GM18499 (cell line): ENCODE measurements around the gene CELSR2.

Source experiments
- ATAC-seq: cut with Tn5 transposase; IDR thresholded peaks from one replicate; pipeline ENCODE4 v1.9.1; 2021; ENCODE audit warnings: moderate number of reproducible peaks; ENCODE audit not compliant: insufficient read depth, unreplicated experiment

The CELSR2 gene

GRCh38 chr1:109249654-109250401 lies 489 bp downstream of the CELSR2 start:
- ATAC-seq, result no peak

- ATAC-seq, result no peak
These were observed 1.3 kb downstream of the CELSR2 start for GRCh38 chr1:109250454-109251276.

DNA sequence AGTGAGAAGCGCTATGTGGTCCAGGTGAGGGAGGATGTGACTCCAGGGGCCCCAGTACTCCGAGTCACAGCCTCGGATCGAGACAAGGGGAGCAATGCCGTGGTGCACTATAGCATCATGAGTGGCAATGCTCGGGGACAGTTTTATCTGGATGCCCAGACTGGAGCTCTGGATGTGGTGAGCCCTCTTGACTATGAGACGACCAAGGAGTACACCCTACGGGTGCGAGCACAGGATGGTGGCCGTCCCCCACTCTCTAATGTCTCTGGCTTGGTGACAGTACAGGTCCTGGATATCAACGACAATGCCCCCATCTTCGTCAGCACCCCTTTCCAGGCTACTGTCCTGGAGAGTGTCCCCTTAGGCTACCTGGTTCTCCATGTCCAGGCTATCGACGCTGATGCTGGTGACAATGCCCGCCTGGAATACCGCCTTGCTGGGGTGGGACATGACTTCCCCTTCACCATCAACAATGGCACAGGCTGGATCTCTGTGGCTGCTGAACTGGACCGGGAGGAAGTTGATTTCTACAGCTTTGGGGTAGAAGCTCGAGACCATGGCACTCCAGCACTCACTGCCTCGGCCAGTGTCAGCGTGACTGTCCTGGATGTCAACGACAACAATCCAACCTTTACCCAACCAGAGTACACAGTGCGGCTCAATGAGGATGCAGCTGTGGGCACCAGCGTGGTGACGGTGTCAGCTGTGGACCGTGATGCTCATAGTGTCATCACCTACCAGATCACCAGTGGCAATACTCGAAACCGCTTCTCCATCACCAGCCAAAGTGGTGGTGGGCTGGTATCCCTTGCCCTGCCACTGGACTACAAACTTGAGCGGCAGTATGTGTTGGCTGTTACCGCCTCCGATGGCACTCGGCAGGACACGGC lies 2.2 kb downstream of the CELSR2 start:
- ATAC-seq, result no peak

GRCh38 chr1:109252167-109252892 lies 3.0 kb downstream of the CELSR2 start:
- ATAC-seq, result no peak

- ATAC-seq, result no peak
These were observed 3.8 kb downstream of the CELSR2 start for GRCh38 chr1:109252893-109253802.

DNA sequence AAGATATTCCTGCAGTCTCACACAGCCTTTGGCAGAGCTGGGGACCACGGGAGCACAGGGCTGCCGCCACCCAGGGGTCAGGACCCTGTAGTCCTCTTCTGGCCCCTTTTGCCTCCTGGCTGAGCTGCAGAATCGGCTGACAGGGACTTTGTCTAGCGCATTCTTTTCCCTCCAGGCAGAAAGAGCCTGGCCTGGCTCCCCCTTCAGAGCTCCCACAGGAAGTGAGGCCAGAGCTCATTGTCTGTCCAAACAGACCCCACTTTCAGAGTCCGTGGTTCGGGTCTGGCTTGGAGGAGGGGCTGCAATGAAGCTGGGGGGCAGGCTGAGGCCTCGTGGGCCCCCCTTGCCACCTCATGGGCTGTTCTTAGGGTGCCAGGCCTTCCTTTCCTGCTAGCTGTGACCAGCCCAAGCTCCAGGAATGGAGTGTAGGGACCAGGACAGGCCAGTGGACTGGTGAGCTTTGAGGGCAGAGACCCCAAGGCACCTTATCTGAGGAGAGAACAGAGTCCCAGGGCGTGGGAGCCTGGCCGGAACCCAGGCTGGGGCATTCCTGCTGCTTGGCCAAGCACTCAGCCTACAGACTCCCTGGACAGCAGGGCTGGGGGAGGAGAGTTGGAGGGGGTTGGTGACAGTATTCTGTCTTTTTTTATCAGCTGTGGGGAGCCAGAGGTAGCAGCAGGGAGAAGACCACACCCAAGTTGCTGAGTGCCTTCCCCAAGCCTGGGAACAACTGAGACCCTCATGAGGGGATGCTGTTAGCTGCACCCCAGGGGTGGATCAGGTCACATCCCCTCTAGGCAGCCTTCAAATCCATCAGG lies 4.7 kb downstream of the CELSR2 start:
- ATAC-seq, result no peak

- no peak for ATAC-seq
These were observed 5.3 kb downstream of the CELSR2 start for GRCh38 chr1:109254621-109255096.

- no peak for ATAC-seq
These were observed 5.8 kb downstream of the CELSR2 start for GRCh38 chr1:109255097-109255651.

DNA sequence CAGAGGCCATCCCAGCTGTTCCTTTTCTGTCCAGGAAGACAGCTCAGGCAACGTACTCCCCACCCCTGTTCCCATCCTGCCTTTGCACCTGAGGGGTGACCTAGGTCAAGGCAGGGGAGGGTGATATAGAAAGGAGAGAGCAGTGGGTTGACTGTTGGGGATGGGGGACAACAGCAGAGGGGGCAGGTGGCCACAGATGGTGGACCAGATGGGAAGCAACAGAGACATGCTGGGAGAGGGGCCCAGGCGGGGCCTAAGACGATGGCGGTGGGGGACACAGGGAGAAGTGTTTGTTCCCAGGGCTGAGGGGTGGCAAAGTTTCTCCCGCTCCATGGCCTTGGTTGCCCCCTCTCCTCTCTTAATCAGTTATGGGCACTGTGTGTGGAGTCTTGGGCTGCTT lies 6.3 kb downstream of the CELSR2 start:
- no peak for ATAC-seq

GRCh38 chr1:109256085-109256484 lies 6.7 kb downstream of the CELSR2 start:
- ATAC-seq, result no peak

GRCh38 chr1:109256971-109257681 lies 7.8 kb downstream of the CELSR2 start:
- ATAC-seq, result no peak

DNA sequence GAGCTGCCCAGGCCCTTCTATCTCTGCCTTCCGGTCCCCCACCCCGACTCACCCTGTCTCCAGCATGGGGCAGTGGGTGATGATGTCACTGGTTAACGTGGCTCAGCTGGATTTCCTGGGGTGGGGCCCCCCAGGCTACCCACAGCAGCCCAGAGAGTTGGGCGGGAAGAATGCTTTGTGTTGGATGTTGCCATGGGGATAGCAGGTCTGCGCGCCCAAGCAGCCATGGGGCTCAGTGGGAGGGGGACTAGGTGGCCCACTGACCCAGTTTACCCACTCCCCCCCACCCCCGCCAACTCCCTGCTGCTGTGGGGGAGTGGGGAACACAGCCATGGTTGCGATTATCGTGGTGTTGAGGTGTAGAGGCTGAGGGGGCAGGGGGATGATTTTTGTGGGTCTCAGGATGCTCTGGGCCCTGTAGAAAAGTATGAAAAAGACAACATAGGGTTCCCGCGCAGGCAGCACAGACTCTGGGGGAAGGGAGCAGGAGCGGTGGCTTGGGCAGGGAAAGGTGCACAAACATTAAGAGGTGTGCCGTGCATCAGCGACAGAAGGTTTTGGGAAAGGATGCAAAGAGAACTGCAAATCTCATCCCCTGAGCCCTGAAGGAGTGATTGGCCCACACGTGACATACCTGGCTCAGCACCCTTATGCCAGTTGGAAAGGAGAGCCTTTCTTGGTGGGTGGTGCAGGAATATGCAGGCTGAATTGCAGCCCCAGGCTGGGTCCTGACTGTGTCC lies 8.5 kb downstream of the CELSR2 start:
- no peak for ATAC-seq

DNA sequence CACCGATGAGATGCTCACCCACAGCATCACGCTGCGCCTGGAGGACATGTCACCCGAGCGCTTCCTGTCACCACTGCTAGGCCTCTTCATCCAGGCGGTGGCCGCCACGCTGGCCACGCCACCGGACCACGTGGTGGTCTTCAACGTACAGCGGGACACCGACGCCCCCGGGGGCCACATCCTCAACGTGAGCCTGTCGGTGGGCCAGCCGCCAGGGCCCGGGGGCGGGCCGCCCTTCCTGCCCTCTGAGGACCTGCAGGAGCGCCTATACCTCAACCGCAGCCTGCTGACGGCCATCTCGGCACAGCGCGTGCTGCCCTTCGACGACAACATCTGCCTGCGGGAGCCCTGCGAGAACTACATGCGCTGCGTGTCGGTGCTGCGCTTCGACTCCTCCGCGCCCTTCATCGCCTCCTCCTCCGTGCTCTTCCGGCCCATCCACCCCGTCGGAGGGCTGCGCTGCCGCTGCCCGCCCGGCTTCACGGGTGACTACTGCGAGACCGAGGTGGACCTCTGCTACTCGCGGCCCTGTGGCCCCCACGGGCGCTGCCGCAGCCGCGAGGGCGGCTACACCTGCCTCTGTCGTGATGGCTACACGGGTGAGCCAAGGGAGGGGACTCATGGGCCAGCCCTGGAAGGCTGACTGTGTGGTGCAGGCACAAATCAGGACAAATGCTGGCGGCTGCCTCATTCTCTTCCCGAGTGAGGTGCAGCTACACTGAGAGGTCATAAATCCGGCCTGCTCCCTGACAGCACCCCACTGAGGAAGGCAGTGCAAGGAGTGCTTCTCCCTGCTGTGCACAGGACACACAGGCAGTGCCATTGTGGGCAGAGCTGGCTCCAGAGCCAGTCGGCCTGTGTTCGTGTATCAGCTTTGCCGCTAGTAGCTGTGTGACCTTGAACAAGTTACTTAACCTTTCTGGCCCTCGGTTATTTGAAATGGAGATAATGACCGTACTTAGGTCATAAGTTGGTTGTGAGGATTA lies 9.4 kb downstream of the CELSR2 start:
- no peak for ATAC-seq

- no peak for ATAC-seq
These were observed 10.6 kb downstream of the CELSR2 start for GRCh38 chr1:109259674-109260557.
